OCI-LY3 (cell line): ENCODE results near the gene ZNF521.

Experiments
- EZH2phosphoT487 ChIP-seq: fragments of 200-600 bp; shearing (Covaris generic); IDR thresholded peaks from 2 replicates; pipeline ENCODE4 v1.6.1; 2018; ENCODE audit warnings: antibody characterized with exemption, mixed run types, low read depth
- TF ChIP-seq, protein P1 (sequence below): fragments of 200-600, 300-600 bp; sonication (generic); IDR thresholded peaks from 2 replicates; pipeline ENCODE4 v1.5.1; 2014; ENCODE audit warnings: antibody characterized with exemption, low read length, low read depth

DNA sequence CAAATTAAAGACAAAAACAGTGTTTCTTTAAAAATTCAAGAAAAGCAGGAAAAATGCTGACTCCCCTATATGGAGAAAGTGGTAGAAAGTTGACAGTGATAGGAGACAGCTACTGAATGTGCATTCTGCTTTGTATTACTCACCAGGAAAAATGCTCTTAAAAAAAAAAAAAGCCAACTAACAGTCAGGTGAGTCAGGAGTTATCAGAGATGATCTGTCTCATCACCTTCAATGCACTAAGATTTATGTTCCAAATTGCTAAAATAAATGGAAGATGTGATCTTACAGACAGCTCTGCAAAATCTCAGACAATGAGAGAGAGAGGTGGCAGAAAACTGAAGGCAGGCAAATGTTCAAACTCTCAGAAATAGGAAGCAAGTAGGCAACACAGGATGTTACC, 47.6 kb upstream of the ZNF521 start:
- TF ChIP-seq, protein P1, sequence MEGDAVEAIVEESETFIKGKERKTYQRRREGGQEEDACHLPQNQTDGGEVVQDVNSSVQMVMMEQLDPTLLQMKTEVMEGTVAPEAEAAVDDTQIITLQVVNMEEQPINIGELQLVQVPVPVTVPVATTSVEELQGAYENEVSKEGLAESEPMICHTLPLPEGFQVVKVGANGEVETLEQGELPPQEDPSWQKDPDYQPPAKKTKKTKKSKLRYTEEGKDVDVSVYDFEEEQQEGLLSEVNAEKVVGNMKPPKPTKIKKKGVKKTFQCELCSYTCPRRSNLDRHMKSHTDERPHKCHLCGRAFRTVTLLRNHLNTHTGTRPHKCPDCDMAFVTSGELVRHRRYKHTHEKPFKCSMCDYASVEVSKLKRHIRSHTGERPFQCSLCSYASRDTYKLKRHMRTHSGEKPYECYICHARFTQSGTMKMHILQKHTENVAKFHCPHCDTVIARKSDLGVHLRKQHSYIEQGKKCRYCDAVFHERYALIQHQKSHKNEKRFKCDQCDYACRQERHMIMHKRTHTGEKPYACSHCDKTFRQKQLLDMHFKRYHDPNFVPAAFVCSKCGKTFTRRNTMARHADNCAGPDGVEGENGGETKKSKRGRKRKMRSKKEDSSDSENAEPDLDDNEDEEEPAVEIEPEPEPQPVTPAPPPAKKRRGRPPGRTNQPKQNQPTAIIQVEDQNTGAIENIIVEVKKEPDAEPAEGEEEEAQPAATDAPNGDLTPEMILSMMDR: no peak
- no peak for TF ChIP-seq EZH2phosphoT487
